Testis (tissue), 3 donors: ENCODE results near the gene HOXB4. TPM values are rescaled to one million over a fixed set of nuclear protein-coding genes. Genes with fewer than 3 reads are reported as not detected.

Experiments
- DNase-seq: peaks from one replicate; pipeline ENCODE4 v3.0.0-alpha.2; 2019
- H3K27ac ChIP-seq, 2 donors: fragments of 200-600 bp; sonication (generic); one replicate each; pipeline ENCODE4 v1.5.1; 2019
- H3K27me3 ChIP-seq: fragments of 200-600 bp; sonication (generic); one replicate; pipeline ENCODE4 v1.5.1; 2019
- H3K36me3 ChIP-seq: fragments of 200-600 bp; sonication (generic); one replicate; pipeline ENCODE4 v1.5.1; 2017; ENCODE audit warnings: low read depth; ENCODE audit errors: missing control alignments
- H3K4me1 ChIP-seq: fragments of 200-600 bp; sonication (generic); one replicate; pipeline ENCODE4 v1.5.1; 2019
- H3K4me3 ChIP-seq, 2 donors: fragments of 200-600 bp; sonication (generic); one replicate each; pipeline ENCODE4 v1.5.1; 2017 to 2019
- H3K9me3 ChIP-seq: fragments of 200-600 bp; sonication (generic); one replicate; pipeline ENCODE4 v1.5.1; 2017
- POLR2A ChIP-seq: fragments of 450-650 bp; IDR thresholded peaks from one replicate; pipeline ENCODE4 v1.6.1; 2017; ENCODE audit warnings: antibody characterized with exemption, mild to moderate bottlenecking, moderate library complexity
- WGBS, 2 donors: methylation state at CpG; one replicate each; pipeline ENCODE4 v1.1.5; 2018; 5-methylcytosine and 5-hydroxymethylcytosine counted together
- intact Hi-C: fragments of 100-400 bp; cut with DNase I; formaldehyde crosslinking; loops from one replicate; pipeline ENCODE4 v1.15.1; 2023; ENCODE audit warnings: low total_unique reads
- polyA plus RNA-seq: library from polyadenylated mRNA; stranded (reverse); fragments of 350-450 nt; fragmentation: Illumina TruSeq; extraction: RNeasy Lipid Tissue Mini Kit (QIAGEN cat#74804); gene quantifications from one replicate; pipeline ENCODE4 v1.2.3, GENCODE V29; 2014; ENCODE audit warnings: low read depth, low replicate concordance; ENCODE audit not compliant: insufficient read depth
- total RNA-seq, 2 donors: library from RNA; depleted of rRNA; stranded (reverse); fragments of >200 nt; gene quantifications; one replicate each; pipeline ENCODE4 v1.2.3, GENCODE V29; 2016
- TF ChIP-seq, protein P1 (sequence below), 3 experiments: fragments of 450-650 bp in 2 of 3; fragments of 200-600 bp in 1 of 3; sonication (generic) in 1 of 3; IDR thresholded peaks; one replicate each; pipeline ENCODE4 v1.5.1; 2016 to 2019; ENCODE audit warnings: antibody characterized with exemption in 3 of 3, mild to moderate bottlenecking in 2 of 3, moderate library complexity in 1 of 3

Gene HOXB4
- total and polyA plus RNA-seq, 3 donors from 2014 or later, result 1.6 to 1.8 (median 1.6) TPM

DNA sequence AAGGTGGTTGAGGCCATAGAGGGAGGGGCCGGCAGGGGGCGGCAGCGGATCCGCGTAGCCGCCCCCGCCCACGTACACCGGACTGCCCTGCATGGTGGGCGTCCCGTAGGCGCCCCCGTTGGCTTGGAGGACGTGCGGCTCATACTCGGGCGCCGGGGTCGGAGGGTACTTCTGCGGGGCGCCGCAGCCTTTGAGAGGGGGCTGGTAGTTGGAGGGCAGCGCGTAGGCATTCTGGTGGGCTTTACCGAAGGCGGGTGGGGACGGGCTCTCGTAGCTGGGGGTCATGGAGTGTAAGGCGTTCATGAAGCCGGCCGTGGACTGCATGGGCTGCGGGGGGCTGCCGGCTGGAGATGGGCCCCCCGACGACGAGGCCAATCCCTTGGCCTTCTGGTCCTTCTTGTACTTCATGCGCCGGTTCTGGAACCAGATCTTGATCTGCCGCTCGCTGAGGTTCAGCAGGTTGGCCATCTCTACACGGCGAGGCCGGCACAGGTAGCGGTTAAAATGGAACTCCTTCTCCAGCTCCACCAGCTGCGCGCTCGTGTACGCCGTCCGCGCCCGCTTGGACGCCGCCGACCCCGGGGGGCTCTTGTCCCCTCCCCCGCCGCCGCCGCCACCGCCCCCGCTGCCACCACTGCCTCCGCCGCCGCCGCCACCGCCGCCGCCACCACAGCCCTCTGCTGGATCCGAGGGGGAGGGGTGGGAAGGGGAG, 27.5 kb downstream of the HOXB4 start:
- Histone ChIP-seq H3K4me1 (no peaks in the 10 kb centered on the region), H3K27ac (peak overlapping the region in 1 of 2 donors; percentile 19), H3K4me3 (peak overlapping the region; percentile 4 to 44), H3K9me3 (no peaks in the 10 kb centered on the region), H3K27me3 (no peaks in the 10 kb centered on the region), H3K36me3 (no peaks in the 10 kb centered on the region)
- 17 to 20% methylated on average over 26 to 70 of the region's 70 CpGs for WGBS, 2 donors
- DNase-seq, result peak; percentile 56
- intact Hi-C loops, result no loop called here
- TF ChIP-seq POLR2A, result no peak
- TF ChIP-seq, protein P1, sequence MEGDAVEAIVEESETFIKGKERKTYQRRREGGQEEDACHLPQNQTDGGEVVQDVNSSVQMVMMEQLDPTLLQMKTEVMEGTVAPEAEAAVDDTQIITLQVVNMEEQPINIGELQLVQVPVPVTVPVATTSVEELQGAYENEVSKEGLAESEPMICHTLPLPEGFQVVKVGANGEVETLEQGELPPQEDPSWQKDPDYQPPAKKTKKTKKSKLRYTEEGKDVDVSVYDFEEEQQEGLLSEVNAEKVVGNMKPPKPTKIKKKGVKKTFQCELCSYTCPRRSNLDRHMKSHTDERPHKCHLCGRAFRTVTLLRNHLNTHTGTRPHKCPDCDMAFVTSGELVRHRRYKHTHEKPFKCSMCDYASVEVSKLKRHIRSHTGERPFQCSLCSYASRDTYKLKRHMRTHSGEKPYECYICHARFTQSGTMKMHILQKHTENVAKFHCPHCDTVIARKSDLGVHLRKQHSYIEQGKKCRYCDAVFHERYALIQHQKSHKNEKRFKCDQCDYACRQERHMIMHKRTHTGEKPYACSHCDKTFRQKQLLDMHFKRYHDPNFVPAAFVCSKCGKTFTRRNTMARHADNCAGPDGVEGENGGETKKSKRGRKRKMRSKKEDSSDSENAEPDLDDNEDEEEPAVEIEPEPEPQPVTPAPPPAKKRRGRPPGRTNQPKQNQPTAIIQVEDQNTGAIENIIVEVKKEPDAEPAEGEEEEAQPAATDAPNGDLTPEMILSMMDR (IDR thresholded peaks at IDR 0.05), result no peak

DNA sequence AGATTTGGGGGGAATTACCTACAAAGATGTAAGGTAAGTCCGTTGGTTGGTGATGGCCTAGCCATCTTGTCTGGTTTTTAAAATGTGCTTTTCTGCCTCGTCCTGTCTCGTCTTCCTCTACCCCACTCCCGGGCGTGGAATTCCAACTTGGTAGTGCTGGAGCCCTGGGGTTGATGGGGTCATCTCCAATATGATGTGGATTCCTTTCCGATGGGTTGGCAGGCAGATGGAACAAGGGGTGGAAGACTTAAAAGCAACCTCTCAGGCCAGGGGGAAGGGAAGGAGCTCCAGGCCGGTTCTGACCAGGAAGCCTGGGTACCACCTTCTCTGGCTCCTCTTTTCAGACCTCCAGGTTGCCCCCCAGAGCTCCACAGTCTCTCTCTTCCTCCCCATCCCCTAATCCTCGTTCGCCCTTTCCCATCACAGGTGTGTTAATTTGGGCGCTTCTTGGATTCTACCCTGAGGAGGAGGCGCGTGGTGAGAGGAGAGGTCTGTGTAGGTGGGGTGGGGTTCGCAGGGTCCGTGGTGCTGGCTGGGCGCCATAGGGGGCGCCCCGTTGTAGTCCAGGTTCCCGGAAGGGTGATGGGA, 28.1 kb downstream of the HOXB4 start:
- no peaks in the 10 kb centered on the region for H3K4me1 ChIP-seq
- H3K9me3 ChIP-seq, result no peaks in the 10 kb centered on the region
- WGBS, 2 donors, result 45 to 50% methylated on average over 18 of the region's 18 CpGs
- TF ChIP-seq, protein P1 (IDR thresholded peaks at IDR 0.05), result no peak
- TF ChIP-seq POLR2A, result no peak
- no peak for DNase-seq
- H3K36me3 ChIP-seq, result no peaks in the 10 kb centered on the region
- H3K27me3 ChIP-seq, result no peaks in the 10 kb centered on the region
- no peak overlapping the region for H3K27ac ChIP-seq
- intact Hi-C loops, result no loop called here
- peak overlapping the region; percentile 4 to 44 for H3K4me3 ChIP-seq

DNA sequence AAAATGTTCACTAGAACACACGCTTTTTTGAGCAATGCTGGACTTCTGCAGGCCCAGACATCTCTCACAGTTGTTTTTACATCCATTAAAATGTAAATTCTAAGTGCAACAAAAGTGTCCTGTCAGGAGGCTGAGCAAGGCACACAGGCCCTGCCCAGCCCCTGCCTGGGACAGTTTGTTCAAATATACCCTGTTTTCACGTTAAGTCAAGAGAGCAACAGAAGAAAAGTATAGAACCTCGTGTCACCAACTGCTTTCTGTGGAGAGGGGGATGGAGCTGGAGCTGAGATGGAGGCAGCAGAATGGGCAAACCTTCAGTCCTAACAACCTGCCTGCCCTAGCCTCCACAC, 28.9 kb downstream of the HOXB4 start:
- Histone ChIP-seq H3K9me3 (no peaks in the 10 kb centered on the region), H3K4me3 (no peak overlapping the region), H3K4me1 (no peaks in the 10 kb centered on the region), H3K36me3 (no peaks in the 10 kb centered on the region), H3K27ac (no peak overlapping the region), H3K27me3 (no peaks in the 10 kb centered on the region)
- TF ChIP-seq, protein P1 (IDR thresholded peaks at IDR 0.05), result no peak
- no peak for TF ChIP-seq POLR2A
- intact Hi-C loops, result no loop called here
- WGBS, 2 donors, result 64 to 70% methylated on average over 3 of the region's 3 CpGs
- DNase-seq, result no peak

DNA sequence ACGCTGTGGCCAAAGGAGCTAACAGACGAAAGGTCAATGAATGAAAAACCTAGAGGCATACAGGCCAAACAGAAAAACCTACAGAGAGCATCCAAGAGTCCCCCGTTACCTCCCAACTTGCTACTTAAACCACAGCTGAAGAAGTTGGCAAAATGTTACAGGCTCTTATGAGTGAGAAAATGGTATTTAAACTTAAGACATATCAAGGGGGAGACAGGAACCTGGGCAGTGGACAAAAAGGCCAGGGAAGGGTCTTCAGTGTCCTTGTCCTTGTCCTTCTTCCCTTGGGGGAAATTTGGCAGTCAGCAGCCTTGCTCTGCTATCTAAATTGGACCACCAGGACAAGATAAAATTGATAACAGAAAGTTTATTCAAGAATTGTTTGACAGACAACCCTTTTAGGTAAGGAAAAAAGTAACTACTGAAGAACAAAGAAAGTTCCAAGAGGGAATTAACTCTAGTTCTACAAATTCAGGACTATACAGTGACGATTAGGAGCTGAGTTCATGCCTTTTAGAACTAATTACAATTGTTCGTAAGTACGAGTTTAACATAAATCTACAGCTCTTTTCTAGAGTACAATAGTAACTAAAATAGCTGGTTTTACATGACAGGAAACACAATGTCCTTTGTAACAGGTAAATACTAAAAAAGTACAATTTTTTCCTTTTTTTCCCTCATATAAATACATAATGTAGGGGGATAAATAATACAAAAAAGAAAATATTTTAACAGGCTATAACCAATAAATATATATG, 29.4 kb downstream of the HOXB4 start:
- Histone ChIP-seq H3K9me3 (no peaks in the 10 kb centered on the region), H3K4me3 (no peak overlapping the region), H3K27me3 (no peaks in the 10 kb centered on the region), H3K27ac (no peak overlapping the region), H3K4me1 (peaks cover under 1% of the 10 kb centered on the region), H3K36me3 (no peaks in the 10 kb centered on the region)
- TF ChIP-seq POLR2A, result no peak
- TF ChIP-seq, protein P1 (IDR thresholded peaks at IDR 0.05), result no peak
- WGBS, 2 donors, result 51 to 54% methylated on average over 6 of the region's 6 CpGs
- no peak for DNase-seq
- intact Hi-C loops, result no loop called here
